Measurements from ENCODE around the gene SLC37A1. TPM values are rescaled to one million over a fixed set of nuclear protein-coding genes. Genes with fewer than 3 reads are reported as not detected.

SLC37A1 gene
- total RNA-seq, 1 experiment from 2014 or later, result 38.3 TPM

DNA sequence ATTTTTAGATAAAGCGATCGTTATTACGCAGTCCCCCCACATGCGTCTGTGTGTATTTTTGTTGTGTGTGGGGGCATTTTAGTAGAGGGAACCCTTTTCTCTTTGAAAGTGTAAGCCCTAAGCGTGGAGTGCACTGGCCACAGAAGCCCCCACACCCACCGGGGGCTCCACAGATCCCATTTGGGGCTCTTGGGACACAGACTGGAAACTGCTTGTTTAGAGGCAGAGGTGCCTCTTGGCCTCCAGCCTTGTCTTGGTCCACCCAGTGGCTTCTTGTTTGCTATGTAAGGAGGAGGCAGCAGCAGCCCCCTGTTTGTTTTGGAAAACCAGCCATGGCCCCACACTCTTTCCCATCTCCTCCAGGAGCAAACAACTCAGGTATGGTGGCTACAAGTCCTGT, 42.8 kb downstream of the SLC37A1 start:
- H3K27me3 ChIP-seq (ENCODE audit: low read length), result no peaks in the 10 kb centered on the region
- intact Hi-C loops (cut with micrococcal nuclease), result no loop called here
- ChIA-PET CTCF (no interaction called here), POLR2A (ENCODE audit: unreplicated experiment) (no interaction called here)
- H3K36me3 ChIP-seq (ENCODE audit: low read depth, low read length), result peaks cover 8% of the 10 kb centered on the region; the same call in 1 of the 2 replicates
- H3K4me2 ChIP-seq (ENCODE audit: low read length), result no peak overlapping the region
- no peaks in the 10 kb centered on the region for H3K9me2 ChIP-seq (replicated peaks; ENCODE audit: low read length)
- no peak overlapping the region for H3K9ac ChIP-seq (ENCODE audit: low read length)
- H4K20me1 ChIP-seq (ENCODE audit: low read length), result no peaks in the 10 kb centered on the region
- no peak overlapping the region for H3K4me3 ChIP-seq (ENCODE audit: low read length)
- TF ChIP-seq EZH2 (IDR thresholded peaks at IDR 0.05; ENCODE audit: low read length, unreplicated experiment) (no peak), EZH2phosphoT487 (IDR thresholded peaks at IDR 0.05; ENCODE audit: borderline replicate concordance, low read length) (no peak)
- TF ChIP-seq, protein P1, sequence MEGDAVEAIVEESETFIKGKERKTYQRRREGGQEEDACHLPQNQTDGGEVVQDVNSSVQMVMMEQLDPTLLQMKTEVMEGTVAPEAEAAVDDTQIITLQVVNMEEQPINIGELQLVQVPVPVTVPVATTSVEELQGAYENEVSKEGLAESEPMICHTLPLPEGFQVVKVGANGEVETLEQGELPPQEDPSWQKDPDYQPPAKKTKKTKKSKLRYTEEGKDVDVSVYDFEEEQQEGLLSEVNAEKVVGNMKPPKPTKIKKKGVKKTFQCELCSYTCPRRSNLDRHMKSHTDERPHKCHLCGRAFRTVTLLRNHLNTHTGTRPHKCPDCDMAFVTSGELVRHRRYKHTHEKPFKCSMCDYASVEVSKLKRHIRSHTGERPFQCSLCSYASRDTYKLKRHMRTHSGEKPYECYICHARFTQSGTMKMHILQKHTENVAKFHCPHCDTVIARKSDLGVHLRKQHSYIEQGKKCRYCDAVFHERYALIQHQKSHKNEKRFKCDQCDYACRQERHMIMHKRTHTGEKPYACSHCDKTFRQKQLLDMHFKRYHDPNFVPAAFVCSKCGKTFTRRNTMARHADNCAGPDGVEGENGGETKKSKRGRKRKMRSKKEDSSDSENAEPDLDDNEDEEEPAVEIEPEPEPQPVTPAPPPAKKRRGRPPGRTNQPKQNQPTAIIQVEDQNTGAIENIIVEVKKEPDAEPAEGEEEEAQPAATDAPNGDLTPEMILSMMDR (conservative IDR thresholded peaks at IDR 0.05; ENCODE audit: low read depth, low read length), result no peak
- no peaks in the 10 kb centered on the region for H3F3A ChIP-seq (ENCODE audit: low read length, unreplicated experiment)
- H3K4me1 ChIP-seq (ENCODE audit: insufficient read depth, low read length), result no peaks in the 10 kb centered on the region
- no TSS peak for BruUV-seq (replicated peaks)
- no peaks in the 10 kb centered on the region for H3K9me3 ChIP-seq (ENCODE audit: low read length)
- H3K27ac ChIP-seq (ENCODE audit: low read length), result no peak overlapping the region
- DNase-seq, result no peak
- no peak overlapping the region for H2AFZ ChIP-seq (ENCODE audit: low read length)
- H3K79me2 ChIP-seq (ENCODE audit: low read length), result no peaks in the 10 kb centered on the region
- ATAC-seq, result no peak

DNA sequence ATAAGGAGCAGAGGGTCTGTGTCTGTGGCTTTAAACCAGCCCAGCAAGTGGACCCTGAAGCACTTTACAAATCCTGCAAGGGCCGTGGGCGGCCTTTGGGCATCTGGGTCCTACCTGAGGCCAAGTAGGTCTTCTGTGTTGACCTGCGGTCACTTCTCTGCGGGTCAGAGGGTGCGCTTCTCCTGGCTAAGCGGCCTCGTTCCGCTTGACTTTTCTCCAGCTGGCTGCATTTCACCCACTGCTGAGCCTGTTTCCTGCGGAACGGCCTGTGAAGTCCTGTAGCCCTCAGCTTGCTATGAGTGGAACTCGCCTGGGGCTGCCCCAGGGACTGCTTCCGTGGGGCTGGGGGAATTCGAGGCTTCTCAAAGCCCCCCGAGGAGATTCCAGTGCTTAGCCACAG, 43.3 kb downstream of the SLC37A1 start:
- POLR2A ChIA-PET (ENCODE audit: unreplicated experiment), result no interaction called here
- H3K9ac ChIP-seq (ENCODE audit: low read length), result no peak overlapping the region
- H3K36me3 ChIP-seq (ENCODE audit: low read depth, low read length), result peaks cover 9% of the 10 kb centered on the region; the same call in 1 of the 2 replicates
- H3K27me3 ChIP-seq (ENCODE audit: low read length), result no peaks in the 10 kb centered on the region
- CTCF ChIA-PET, result no interaction called here
- no peak overlapping the region for H3K4me3 ChIP-seq (ENCODE audit: low read length)
- ATAC-seq, result no peak
- H4K20me1 ChIP-seq (ENCODE audit: low read length), result no peaks in the 10 kb centered on the region
- no peaks in the 10 kb centered on the region for H3K79me2 ChIP-seq (ENCODE audit: low read length)
- no peaks in the 10 kb centered on the region for H3K4me1 ChIP-seq (ENCODE audit: insufficient read depth, low read length)
- no peaks in the 10 kb centered on the region for H3K9me2 ChIP-seq (replicated peaks; ENCODE audit: low read length)
- DNase-seq, result no peak
- intact Hi-C loops (cut with micrococcal nuclease), result no loop called here
- H3K9me3 ChIP-seq (ENCODE audit: low read length), result no peaks in the 10 kb centered on the region
- no peak overlapping the region for H3K27ac ChIP-seq (ENCODE audit: low read length)
- TF ChIP-seq EZH2 (IDR thresholded peaks at IDR 0.05; ENCODE audit: low read length, unreplicated experiment) (no peak), EZH2phosphoT487 (IDR thresholded peaks at IDR 0.05; ENCODE audit: borderline replicate concordance, low read length) (no peak)
- TF ChIP-seq, protein P1 (conservative IDR thresholded peaks at IDR 0.05; ENCODE audit: low read depth, low read length), result no peak
- no peaks in the 10 kb centered on the region for H3F3A ChIP-seq (ENCODE audit: low read length, unreplicated experiment)
- no peak overlapping the region for H3K4me2 ChIP-seq (ENCODE audit: low read length)
- BruUV-seq (replicated peaks), result no TSS peak
- H2AFZ ChIP-seq (ENCODE audit: low read length), result no peak overlapping the region

DNA sequence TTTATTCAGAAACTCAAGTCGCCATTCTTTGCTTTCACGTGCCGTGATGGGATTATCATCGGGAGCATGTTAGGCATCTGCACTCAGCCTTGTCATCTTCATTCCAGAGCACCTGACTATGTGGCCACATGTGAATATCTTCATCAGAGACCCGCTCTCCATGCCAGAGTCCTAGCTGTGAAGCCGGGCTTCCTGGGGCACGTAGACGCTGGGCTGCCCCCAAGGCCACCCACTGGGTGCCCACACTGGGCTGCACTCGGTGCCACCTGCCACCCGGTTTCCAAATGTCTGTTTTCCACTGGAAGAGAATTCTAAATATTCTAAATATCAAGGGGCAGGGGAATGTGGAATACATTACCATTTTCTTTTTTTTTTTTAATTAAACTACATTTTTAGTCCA, 43.8 kb downstream of the SLC37A1 start:
- Histone ChIP-seq H3K9me2 (replicated peaks; ENCODE audit: low read length) (no peaks in the 10 kb centered on the region), H3K36me3 (ENCODE audit: low read depth, low read length) (peaks cover 14% of the 10 kb centered on the region), H3K4me3 (ENCODE audit: low read length) (no peak overlapping the region), H3K27ac (ENCODE audit: low read length) (no peak overlapping the region), H3K9me3 (ENCODE audit: low read length) (no peaks in the 10 kb centered on the region), H3K4me1 (ENCODE audit: insufficient read depth, low read length) (no peaks in the 10 kb centered on the region), H2AFZ (ENCODE audit: low read length) (no peak overlapping the region), H4K20me1 (ENCODE audit: low read length) (no peaks in the 10 kb centered on the region), H3K9ac (ENCODE audit: low read length) (no peak overlapping the region), H3K79me2 (ENCODE audit: low read length) (no peaks in the 10 kb centered on the region), H3F3A (ENCODE audit: low read length, unreplicated experiment) (no peaks in the 10 kb centered on the region), H3K4me2 (ENCODE audit: low read length) (no peak overlapping the region), H3K27me3 (ENCODE audit: low read length) (no peaks in the 10 kb centered on the region)
- intact Hi-C loops (cut with micrococcal nuclease), result no loop called here
- ChIA-PET POLR2A (ENCODE audit: unreplicated experiment) (no interaction called here), CTCF (no interaction called here)
- ATAC-seq (no peak), DNase-seq (no peak)
- TF ChIP-seq, protein P1 (conservative IDR thresholded peaks at IDR 0.05; ENCODE audit: low read depth, low read length), result no peak
- TF ChIP-seq EZH2 (IDR thresholded peaks at IDR 0.05; ENCODE audit: low read length, unreplicated experiment) (no peak), EZH2phosphoT487 (IDR thresholded peaks at IDR 0.05; ENCODE audit: borderline replicate concordance, low read length) (no peak)
- no TSS peak for BruUV-seq (replicated peaks)
